AG04450 (cell line): Measurements from ENCODE around the gene USP46. TPM values are rescaled to one million over a fixed set of nuclear protein-coding genes. Genes with fewer than 3 reads are reported as not detected.

Source experiments
- CTCF ChIA-PET: fragments of 300-600, 350-600 bp; formaldehyde crosslinking; extraction: SDS; loops from one replicate; lab custom pipeline; 2022; ENCODE audit warnings: antibody characterized with exemption, inconsistent platforms; lab: Charles Lee
- POLR2A ChIA-PET: fragments of 350-600 bp; formaldehyde crosslinking; extraction: SDS; loops from one replicate; lab custom pipeline; 2021; ENCODE audit warnings: antibody characterized with exemption, inconsistent platforms; lab: Yijun Ruan, JAX
- DNase-seq: peaks from one replicate; pipeline ENCODE4 v3.0.0-alpha.2; 2011; ENCODE audit warnings: low read depth, low spot score
- H3K27ac ChIP-seq: one replicate; pipeline ENCODE4 v1.5.1; 2012; ENCODE audit warnings: low read depth, low read length, control low read depth
- H3K27me3 ChIP-seq: one replicate; pipeline ENCODE4 v1.6.0; 2012; ENCODE audit warnings: low read length; ENCODE audit not compliant: control insufficient read depth, insufficient read depth
- H3K4me3 ChIP-seq: 2 replicates; pipeline ENCODE4 v1.5.1; 2011; ENCODE audit warnings: mild to moderate bottlenecking, low read depth, low read length, control low read depth
- H3K9me3 ChIP-seq: 2 replicates; pipeline ENCODE4 v1.5.1; 2012; ENCODE audit warnings: low read length; ENCODE audit not compliant: control insufficient read depth, insufficient read depth
- CTCF ChIP-seq: IDR thresholded peaks from 2 replicates; pipeline ENCODE4 v1.5.1; 2011; ENCODE audit warnings: low read depth, low read length, control low read depth, inconsistent platforms
- polyA plus RNA-seq: library from polyadenylated mRNA; depleted of rRNA; stranded (reverse); fragments of >200 nt; gene quantifications from 2 replicates; pipeline ENCODE4 v1.2.3, GENCODE V29; 2011

USP46 gene
- polyA plus RNA-seq, 1 experiment: 69.1 TPM

- Histone ChIP-seq H3K27me3 (peaks cover 7% of the 10 kb centered on the region), H3K9me3 (no peaks in the 10 kb centered on the region; the same call in 1 of the 2 replicates), H3K4me3 (no peak overlapping the region), H3K27ac (no peak overlapping the region)
- CTCF ChIA-PET: interaction anchor here (1.6 kb wide), 1 partner anchor 120 kb away, joined by 5 read pairs; no protein-coding TSS in a partner anchor
- no peak for DNase-seq
- TF ChIP-seq CTCF: peak; percentile 31
- POLR2A ChIA-PET: no interaction called here
Observed at GRCh38 chr4:52665592-52665991, 6.5 kb upstream of the USP46 start.

GRCh38 chr4:52664479-52664878 lies 5.4 kb upstream of the USP46 start:
- CTCF ChIA-PET: interaction anchor here (1.6 kb wide), 1 partner anchor 119 kb away, joined by 5 read pairs; no protein-coding TSS in a partner anchor
- no peak for DNase-seq
- H3K27ac ChIP-seq: no peak overlapping the region
- peaks cover 7% of the 10 kb centered on the region for H3K27me3 ChIP-seq
- no peak overlapping the region for H3K4me3 ChIP-seq
- TF ChIP-seq CTCF: no peak
- H3K9me3 ChIP-seq: no peaks in the 10 kb centered on the region; the same call in none of the 2 replicates
- POLR2A ChIA-PET: no interaction called here

- POLR2A ChIA-PET: no interaction called here
- no peak for DNase-seq
- no peak overlapping the region for H3K4me3 ChIP-seq
- no peak for TF ChIP-seq CTCF
- H3K27me3 ChIP-seq: peaks cover 3% of the 10 kb centered on the region
- CTCF ChIA-PET: interaction anchor here (0.8 to 1.9 kb wide), 4 partner anchors 9 to 321 kb away, joined by 3 to 7 read pairs (median 4); no protein-coding TSS in a partner anchor
- no peak overlapping the region for H3K27ac ChIP-seq
- H3K9me3 ChIP-seq: no peaks in the 10 kb centered on the region; the same call in none of the 2 replicates
Observed at GRCh38 chr4:52661966-52662690, 3.0 kb upstream of the USP46 start.

GRCh38 chr4:52660643-52661042 lies 1.5 kb upstream of the USP46 start:
- Histone ChIP-seq H3K9me3 (no peaks in the 10 kb centered on the region; the same call in none of the 2 replicates), H3K4me3 (no peak overlapping the region), H3K27ac (no peak overlapping the region), H3K27me3 (no peaks in the 10 kb centered on the region)
- DNase-seq: no peak
- POLR2A ChIA-PET: no interaction called here
- CTCF ChIA-PET: interaction anchor here (1.9 kb wide), 1 partner anchor 322 kb away, joined by 7 read pairs; no protein-coding TSS in a partner anchor
- TF ChIP-seq CTCF: no peak

- Histone ChIP-seq H3K27me3 (no peaks in the 10 kb centered on the region), H3K9me3 (no peaks in the 10 kb centered on the region; the same call in none of the 2 replicates), H3K4me3 (peak overlapping the region; percentile 77), H3K27ac (peak overlapping the region; percentile 80)
- ChIA-PET CTCF (no interaction called here), POLR2A (interaction anchor here (0.6 kb wide), 1 partner anchor 114 kb away, joined by 3 read pairs; no protein-coding TSS in a partner anchor)
- DNase-seq: no peak
- no peak for TF ChIP-seq CTCF
Observed at GRCh38 chr4:52659722-52660261, 691 bp upstream of the USP46 start.
